ENCODE data around the gene FGF12. TPM values are rescaled to one million over a fixed set of nuclear protein-coding genes. Genes with fewer than 3 reads are reported as not detected.

The FGF12 gene
- total RNA-seq, 4 donors from 2014 or later = 0.46 to 1.2 (median 0.72) TPM

- in situ Hi-C loops (cut with MboI; ENCODE audit: low sequenced_read_pairs in 4 of 4) = no loop called here
- TF ChIP-seq CTCF (IDR thresholded peaks at IDR 0.05 in 4 of 5, conservative IDR thresholded peaks at IDR 0.05 in 1 of 5) (no peak), POLR2A (IDR thresholded peaks at IDR 0.05) (no peak)
- no peak overlapping the region for H3K4me3 ChIP-seq
- no peaks in the 10 kb centered on the region for H3K9me3 ChIP-seq
- H3K36me3 ChIP-seq = no peaks in the 10 kb centered on the region
- DNase-seq = no peak
- no peak overlapping the region for H3K27ac ChIP-seq
- no peaks in the 10 kb centered on the region for H3K4me1 ChIP-seq
- ATAC-seq = no peak
- intact Hi-C loops (cut with DNase I; ENCODE audit: low total_unique reads) = no loop called here
- no peaks in the 10 kb centered on the region for H3K27me3 ChIP-seq
Observed at GRCh38 chr3:192106543-192106942, 620.8 kb downstream of the FGF12 start.

- H3K4me1 ChIP-seq = no peaks in the 10 kb centered on the region
- no peak overlapping the region for H3K4me3 ChIP-seq
- in situ Hi-C loops (cut with MboI; ENCODE audit: low sequenced_read_pairs in 4 of 4) = no loop called here
- H3K27ac ChIP-seq = no peak overlapping the region
- DNase-seq (no peak), ATAC-seq (no peak)
- intact Hi-C loops (cut with DNase I; ENCODE audit: low total_unique reads) = no loop called here
- no peaks in the 10 kb centered on the region for H3K27me3 ChIP-seq
- no peaks in the 10 kb centered on the region for H3K9me3 ChIP-seq
- H3K36me3 ChIP-seq = no peaks in the 10 kb centered on the region
- TF ChIP-seq POLR2A (IDR thresholded peaks at IDR 0.05) (no peak), CTCF (IDR thresholded peaks at IDR 0.05 in 4 of 5, conservative IDR thresholded peaks at IDR 0.05 in 1 of 5) (no peak)
Observed at GRCh38 chr3:192092388-192093005, 634.8 kb downstream of the FGF12 start.

GRCh38 chr3:192091831-192092230 lies 635.5 kb downstream of the FGF12 start:
- no peak for TF ChIP-seq POLR2A (IDR thresholded peaks at IDR 0.05)
- no peak for TF ChIP-seq CTCF (IDR thresholded peaks at IDR 0.05 in 4 of 5, conservative IDR thresholded peaks at IDR 0.05 in 1 of 5)
- Histone ChIP-seq H3K4me1 (no peaks in the 10 kb centered on the region), H3K9me3 (no peaks in the 10 kb centered on the region), H3K36me3 (no peaks in the 10 kb centered on the region), H3K4me3 (no peak overlapping the region), H3K27me3 (no peaks in the 10 kb centered on the region), H3K27ac (no peak overlapping the region)
- intact Hi-C loops (cut with DNase I; ENCODE audit: low total_unique reads) = no loop called here
- ATAC-seq (no peak), DNase-seq (no peak)
- in situ Hi-C loops (cut with MboI; ENCODE audit: low sequenced_read_pairs in 4 of 4) = no loop called here

GRCh38 chr3:192090586-192090985 lies 636.8 kb downstream of the FGF12 start:
- no peaks in the 10 kb centered on the region for H3K27me3 ChIP-seq
- no peaks in the 10 kb centered on the region for H3K4me1 ChIP-seq
- DNase-seq = no peak
- no peaks in the 10 kb centered on the region for H3K36me3 ChIP-seq
- H3K4me3 ChIP-seq = no peak overlapping the region
- H3K27ac ChIP-seq = no peak overlapping the region
- no peaks in the 10 kb centered on the region for H3K9me3 ChIP-seq
- intact Hi-C loops (cut with DNase I; ENCODE audit: low total_unique reads) (no loop called here), in situ Hi-C loops (cut with MboI; ENCODE audit: low sequenced_read_pairs in 4 of 4) (no loop called here)
- no peak for TF ChIP-seq POLR2A (IDR thresholded peaks at IDR 0.05)
- TF ChIP-seq CTCF (IDR thresholded peaks at IDR 0.05 in 4 of 5, conservative IDR thresholded peaks at IDR 0.05 in 1 of 5) = no peak
- no peak for ATAC-seq

Other genes with a start within 250 kb of the FGF12 start
- 1 to 10 TPM; 1.5 to 3.8 (median 2.7) TPM for gene MB21D2, start 190.3 kb upstream of the FGF12 start, total RNA-seq